Cerebellar nuclear complex (tissue), 1 donor: Measurements from ENCODE around the gene IFI30.
A peak's percentile ranks its signal among the peaks of the same experiment; 100 is the strongest.
"Not testable (repeated sequence)": the region's sequence is repeated elsewhere in the genome, so short reads cannot be mapped to it uniquely, and the experiment has no call there.

Source experiments
- DNase-seq, 2 experiments: peaks; one replicate each; lab custom pipeline; 2025; lab: John Stamatoyannopoulos, UW

The IFI30 gene

GRCh38 chr19:18152817-18153555 lies 20.6 kb upstream of the IFI30 start, which contains the start of gene PIK3R2:
TSS of gene PIK3R2 (plus strand) at chr19:18153163. CDS start at chr19:18155880, 2,717 bp downstream.
- DNase-seq, result peak; percentile 80 to 94

- DNase-seq, result no peak
Observed at GRCh38 chr19:18153556-18154134, 20.0 kb upstream of the IFI30 start.

- DNase-seq, result no peak
Observed at GRCh38 chr19:18155095-18156087, 18.2 kb upstream of the IFI30 start.

GRCh38 chr19:18156268-18156667 lies 17.3 kb upstream of the IFI30 start:
- DNase-seq, result no peak

GRCh38 chr19:18156841-18157464 lies 16.7 kb upstream of the IFI30 start:
- DNase-seq, result no peak

- DNase-seq, result no peak
Observed at GRCh38 chr19:18157465-18158063, 16.0 kb upstream of the IFI30 start.

- DNase-seq, result no peak
Observed at GRCh38 chr19:18158467-18158866, 15.1 kb upstream of the IFI30 start.

GRCh38 chr19:18159059-18159616 lies 14.5 kb upstream of the IFI30 start:
- DNase-seq, result not testable (repeated sequence)

GRCh38 chr19:18159810-18160209 lies 13.8 kb upstream of the IFI30 start:
- DNase-seq, result no peak

GRCh38 chr19:18160493-18160970 lies 13.1 kb upstream of the IFI30 start:
- DNase-seq, result no peak

- DNase-seq, result peak in 1 of 2 experiments; percentile 11
Observed at GRCh38 chr19:18160971-18161635, 12.5 kb upstream of the IFI30 start.

GRCh38 chr19:18161636-18162002 lies 12.0 kb upstream of the IFI30 start:
- DNase-seq, result no peak

- DNase-seq, result no peak
Observed at GRCh38 chr19:18164072-18164471, 9.5 kb upstream of the IFI30 start.

GRCh38 chr19:18165794-18166544 lies 7.6 kb upstream of the IFI30 start:
- no peak for DNase-seq

GRCh38 chr19:18167011-18167410 lies 6.6 kb upstream of the IFI30 start:
- no peak for DNase-seq

GRCh38 chr19:18167975-18168645 lies 5.5 kb upstream of the IFI30 start:
- no peak for DNase-seq

- DNase-seq, result no peak
Observed at GRCh38 chr19:18168673-18169381, 4.8 kb upstream of the IFI30 start.

- no peak for DNase-seq
Observed at GRCh38 chr19:18170714-18171255, 2.8 kb upstream of the IFI30 start.
